ENCODE measurements around the gene SETX.
"Not testable (repeated sequence)": the region's sequence is repeated elsewhere in the genome, so short reads cannot be mapped to it uniquely, and the experiment has no call there.

The SETX gene

GRCh38 chr9:132354637-132355355 lies at the start of gene SETX:
SETX (minus strand) TSS chr9:132354986; CDS start chr9:132349428, 5,558 bp downstream.
- peak; percentile 100 for DNase-seq (ENCODE audit: low spot score)

GRCh38 chr9:132404228-132404881 lies 49.6 kb upstream of the SETX start:
- DNase-seq (ENCODE audit: low spot score) = no peak

- no peak for DNase-seq (ENCODE audit: low spot score)
Observed at GRCh38 chr9:132401824-132402223, 47.0 kb upstream of the SETX start.

- no peak for DNase-seq (ENCODE audit: low spot score)
Observed at GRCh38 chr9:132395560-132395959, 40.8 kb upstream of the SETX start.

- no peak for DNase-seq (ENCODE audit: low spot score)
Observed at GRCh38 chr9:132391449-132391848, 36.7 kb upstream of the SETX start.

GRCh38 chr9:132390966-132391365 lies 36.2 kb upstream of the SETX start:
- no peak for DNase-seq (ENCODE audit: low spot score)

GRCh38 chr9:132387133-132387532 lies 32.3 kb upstream of the SETX start:
- DNase-seq (ENCODE audit: low spot score) = no peak

GRCh38 chr9:132384376-132384775 lies 29.6 kb upstream of the SETX start:
- DNase-seq (ENCODE audit: low spot score) = no peak

- DNase-seq (ENCODE audit: low spot score) = no peak
Observed at GRCh38 chr9:132383462-132383883, 28.7 kb upstream of the SETX start.

GRCh38 chr9:132381966-132382541 lies 27.3 kb upstream of the SETX start:
- DNase-seq (ENCODE audit: low spot score) = no peak

GRCh38 chr9:132378416-132378815 lies 23.6 kb upstream of the SETX start:
- DNase-seq (ENCODE audit: low spot score) = not testable (repeated sequence)

- DNase-seq (ENCODE audit: low spot score) = not testable (repeated sequence)
Observed at GRCh38 chr9:132377769-132378168, 23.0 kb upstream of the SETX start.

GRCh38 chr9:132372177-132373095 lies 17.6 kb upstream of the SETX start:
- peak; percentile 12 for DNase-seq (ENCODE audit: low spot score)

GRCh38 chr9:132370592-132370991 lies 15.8 kb upstream of the SETX start:
- DNase-seq (ENCODE audit: low spot score) = no peak

GRCh38 chr9:132369421-132369820 lies 14.6 kb upstream of the SETX start:
- no peak for DNase-seq (ENCODE audit: low spot score)

GRCh38 chr9:132367613-132368313 lies 13.0 kb upstream of the SETX start:
- DNase-seq (ENCODE audit: low spot score) = no peak

- no peak for DNase-seq (ENCODE audit: low spot score)
Observed at GRCh38 chr9:132366481-132366880, 11.7 kb upstream of the SETX start.

- no peak for DNase-seq (ENCODE audit: low spot score)
Observed at GRCh38 chr9:132365986-132366385, 11.2 kb upstream of the SETX start.

- DNase-seq (ENCODE audit: low spot score) = no peak
Observed at GRCh38 chr9:132364068-132364467, 9.3 kb upstream of the SETX start.

GRCh38 chr9:132357764-132358163 lies 3.0 kb upstream of the SETX start:
- no peak for DNase-seq (ENCODE audit: low spot score)

GRCh38 chr9:132356324-132356924 lies 1.6 kb upstream of the SETX start:
- no peak for DNase-seq (ENCODE audit: low spot score)
